ENCODE measurements around the gene BCL11B.

BCL11B gene

GRCh38 chr14:99179506-99179905 lies 92.5 kb downstream of the BCL11B start:
- peaks cover 2 to 20% (median 15%) of the 10 kb centered on the region in 5 donors for H3K4me1 ChIP-seq (ENCODE audit: control insufficient read depth in 5 of 5, insufficient read depth in 5 of 5, low read length in 5 of 5)
- peaks cover 0 to 3% (median 0%) of the 10 kb centered on the region in 5 donors for H3K27me3 ChIP-seq (ENCODE audit: control insufficient read depth in 5 of 5, insufficient read depth in 4 of 5, low read length in 5 of 5)
- H3K27ac ChIP-seq (ENCODE audit: low read depth, low read length) = no peak overlapping the region
- no peak overlapping the region for H3K9ac ChIP-seq (ENCODE audit: low read length in 5 of 5)
- H3K9me3 ChIP-seq (ENCODE audit: control insufficient read depth in 5 of 5, low read length in 5 of 5) = no peaks in the 10 kb centered on the region
- H3K4me3 ChIP-seq (ENCODE audit: low read depth in 1 of 5, low read length in 5 of 5) = no peak overlapping the region
- no peaks in the 10 kb centered on the region for H3K36me3 ChIP-seq (ENCODE audit: control insufficient read depth in 5 of 5, insufficient read depth in 5 of 5, low read length in 5 of 5)

GRCh38 chr14:99177886-99178835 lies 93.8 kb downstream of the BCL11B start:
- peak overlapping the region in 1 of 5 donors; percentile 20 for H3K9ac ChIP-seq (ENCODE audit: low read length in 5 of 5)
- H3K27ac ChIP-seq (ENCODE audit: low read depth, low read length) = no peak overlapping the region
- peaks cover 0 to 3% (median 0%) of the 10 kb centered on the region in 5 donors for H3K27me3 ChIP-seq (ENCODE audit: control insufficient read depth in 5 of 5, insufficient read depth in 4 of 5, low read length in 5 of 5)
- H3K4me1 ChIP-seq (ENCODE audit: control insufficient read depth in 5 of 5, insufficient read depth in 5 of 5, low read length in 5 of 5) = peaks cover 2 to 20% (median 15%) of the 10 kb centered on the region in 5 donors
- no peaks in the 10 kb centered on the region for H3K36me3 ChIP-seq (ENCODE audit: control insufficient read depth in 5 of 5, insufficient read depth in 5 of 5, low read length in 5 of 5)
- H3K4me3 ChIP-seq (ENCODE audit: low read depth in 1 of 5, low read length in 5 of 5) = no peak overlapping the region
- H3K9me3 ChIP-seq (ENCODE audit: control insufficient read depth in 5 of 5, low read length in 5 of 5) = no peaks in the 10 kb centered on the region

GRCh38 chr14:99177046-99177655 lies 94.8 kb downstream of the BCL11B start:
- Histone ChIP-seq H3K4me3 (ENCODE audit: low read depth in 1 of 5, low read length in 5 of 5) (no peak overlapping the region), H3K9ac (ENCODE audit: low read length in 5 of 5) (no peak overlapping the region), H3K27me3 (ENCODE audit: control insufficient read depth in 5 of 5, insufficient read depth in 4 of 5, low read length in 5 of 5) (no peaks in the 10 kb centered on the region), H3K36me3 (ENCODE audit: control insufficient read depth in 5 of 5, insufficient read depth in 5 of 5, low read length in 5 of 5) (no peaks in the 10 kb centered on the region), H3K9me3 (ENCODE audit: control insufficient read depth in 5 of 5, low read length in 5 of 5) (no peaks in the 10 kb centered on the region), H3K4me1 (ENCODE audit: control insufficient read depth in 5 of 5, insufficient read depth in 5 of 5, low read length in 5 of 5) (peaks cover 2 to 20% (median 15%) of the 10 kb centered on the region in 5 donors), H3K27ac (ENCODE audit: low read depth, low read length) (no peak overlapping the region)

- Histone ChIP-seq H3K9ac (ENCODE audit: low read length in 5 of 5) (no peak overlapping the region), H3K36me3 (ENCODE audit: control insufficient read depth in 5 of 5, insufficient read depth in 5 of 5, low read length in 5 of 5) (no peaks in the 10 kb centered on the region), H3K9me3 (ENCODE audit: control insufficient read depth in 5 of 5, low read length in 5 of 5) (no peaks in the 10 kb centered on the region), H3K27me3 (ENCODE audit: control insufficient read depth in 5 of 5, insufficient read depth in 4 of 5, low read length in 5 of 5) (no peaks in the 10 kb centered on the region), H3K27ac (ENCODE audit: low read depth, low read length) (no peak overlapping the region), H3K4me1 (ENCODE audit: control insufficient read depth in 5 of 5, insufficient read depth in 5 of 5, low read length in 5 of 5) (peaks cover 2 to 20% (median 15%) of the 10 kb centered on the region in 5 donors), H3K4me3 (ENCODE audit: low read depth in 1 of 5, low read length in 5 of 5) (no peak overlapping the region)
These were observed 95.6 kb downstream of the BCL11B start for GRCh38 chr14:99176156-99176945.

- Histone ChIP-seq H3K4me1 (ENCODE audit: control insufficient read depth in 5 of 5, insufficient read depth in 5 of 5, low read length in 5 of 5) (peaks cover 2 to 20% (median 15%) of the 10 kb centered on the region in 5 donors), H3K36me3 (ENCODE audit: control insufficient read depth in 5 of 5, insufficient read depth in 5 of 5, low read length in 5 of 5) (no peaks in the 10 kb centered on the region), H3K27me3 (ENCODE audit: control insufficient read depth in 5 of 5, insufficient read depth in 4 of 5, low read length in 5 of 5) (no peaks in the 10 kb centered on the region), H3K4me3 (ENCODE audit: low read depth in 1 of 5, low read length in 5 of 5) (no peak overlapping the region), H3K9ac (ENCODE audit: low read length in 5 of 5) (no peak overlapping the region), H3K9me3 (ENCODE audit: control insufficient read depth in 5 of 5, low read length in 5 of 5) (no peaks in the 10 kb centered on the region), H3K27ac (ENCODE audit: low read depth, low read length) (no peak overlapping the region)
These were observed 96.5 kb downstream of the BCL11B start for GRCh38 chr14:99175331-99176155.

- peaks cover 2 to 20% (median 15%) of the 10 kb centered on the region in 5 donors for H3K4me1 ChIP-seq (ENCODE audit: control insufficient read depth in 5 of 5, insufficient read depth in 5 of 5, low read length in 5 of 5)
- H3K36me3 ChIP-seq (ENCODE audit: control insufficient read depth in 5 of 5, insufficient read depth in 5 of 5, low read length in 5 of 5) = no peaks in the 10 kb centered on the region
- no peaks in the 10 kb centered on the region for H3K9me3 ChIP-seq (ENCODE audit: control insufficient read depth in 5 of 5, low read length in 5 of 5)
- H3K9ac ChIP-seq (ENCODE audit: low read length in 5 of 5) = no peak overlapping the region
- no peak overlapping the region for H3K4me3 ChIP-seq (ENCODE audit: low read depth in 1 of 5, low read length in 5 of 5)
- H3K27me3 ChIP-seq (ENCODE audit: control insufficient read depth in 5 of 5, insufficient read depth in 4 of 5, low read length in 5 of 5) = no peaks in the 10 kb centered on the region
- no peak overlapping the region for H3K27ac ChIP-seq (ENCODE audit: low read depth, low read length)
These were observed 97.2 kb downstream of the BCL11B start for GRCh38 chr14:99174770-99175319.

GRCh38 chr14:99174081-99174769 lies 97.8 kb downstream of the BCL11B start:
- Histone ChIP-seq H3K4me1 (ENCODE audit: control insufficient read depth in 5 of 5, insufficient read depth in 5 of 5, low read length in 5 of 5) (peaks cover 2 to 20% (median 15%) of the 10 kb centered on the region in 5 donors), H3K27ac (ENCODE audit: low read depth, low read length) (no peak overlapping the region), H3K9ac (ENCODE audit: low read length in 5 of 5) (no peak overlapping the region)

GRCh38 chr14:99173506-99173905 lies 98.5 kb downstream of the BCL11B start:
- H3K4me3 ChIP-seq (ENCODE audit: low read depth in 1 of 5, low read length in 5 of 5) = no peak overlapping the region
- H3K27me3 ChIP-seq (ENCODE audit: control insufficient read depth in 5 of 5, insufficient read depth in 4 of 5, low read length in 5 of 5) = no peaks in the 10 kb centered on the region
- no peak overlapping the region for H3K9ac ChIP-seq (ENCODE audit: low read length in 5 of 5)
- H3K4me1 ChIP-seq (ENCODE audit: control insufficient read depth in 5 of 5, insufficient read depth in 5 of 5, low read length in 5 of 5) = peaks cover 0 to 15% (median 11%) of the 10 kb centered on the region in 5 donors
- no peak overlapping the region for H3K27ac ChIP-seq (ENCODE audit: low read depth, low read length)
- H3K9me3 ChIP-seq (ENCODE audit: control insufficient read depth in 5 of 5, low read length in 5 of 5) = no peaks in the 10 kb centered on the region
- no peaks in the 10 kb centered on the region for H3K36me3 ChIP-seq (ENCODE audit: control insufficient read depth in 5 of 5, insufficient read depth in 5 of 5, low read length in 5 of 5)

More at GRCh38 chr14:99174081-99174769, 97.8 kb downstream of the BCL11B start:
- no peaks in the 10 kb centered on the region for H3K36me3 ChIP-seq (ENCODE audit: control insufficient read depth in 5 of 5, insufficient read depth in 5 of 5, low read length in 5 of 5)
- H3K4me3 ChIP-seq (ENCODE audit: low read depth in 1 of 5, low read length in 5 of 5) = no peak overlapping the region
- H3K9me3 ChIP-seq (ENCODE audit: control insufficient read depth in 5 of 5, low read length in 5 of 5) = no peaks in the 10 kb centered on the region
- H3K27me3 ChIP-seq (ENCODE audit: control insufficient read depth in 5 of 5, insufficient read depth in 4 of 5, low read length in 5 of 5) = no peaks in the 10 kb centered on the region

Data from subcutaneous abdominal adipose tissue (tissue), 5 donors.